Subcutaneous preadipocyte (primary cell): ENCODE results near the gene KLF7. TPM values are rescaled to one million over a fixed set of nuclear protein-coding genes. Genes with fewer than 3 reads are reported as not detected.
A peak's percentile ranks its signal among the peaks of the same experiment; 100 is the strongest.

Source experiments
- small RNA-seq: library from RNA; depleted of rRNA; stranded (forward); fragments of <200 nt; gene quantifications from one replicate; pipeline ENCODE3, GENCODE V24; 2012
- total RNA-seq: library from RNA; depleted of rRNA; stranded (reverse); fragments of >200 nt; gene quantifications from 2 replicates; pipeline ENCODE4 v1.2.3, GENCODE V29; 2012

Gene KLF7
- total RNA-seq: 16.2 and 19.7 TPM in 2 replicates

DNA sequence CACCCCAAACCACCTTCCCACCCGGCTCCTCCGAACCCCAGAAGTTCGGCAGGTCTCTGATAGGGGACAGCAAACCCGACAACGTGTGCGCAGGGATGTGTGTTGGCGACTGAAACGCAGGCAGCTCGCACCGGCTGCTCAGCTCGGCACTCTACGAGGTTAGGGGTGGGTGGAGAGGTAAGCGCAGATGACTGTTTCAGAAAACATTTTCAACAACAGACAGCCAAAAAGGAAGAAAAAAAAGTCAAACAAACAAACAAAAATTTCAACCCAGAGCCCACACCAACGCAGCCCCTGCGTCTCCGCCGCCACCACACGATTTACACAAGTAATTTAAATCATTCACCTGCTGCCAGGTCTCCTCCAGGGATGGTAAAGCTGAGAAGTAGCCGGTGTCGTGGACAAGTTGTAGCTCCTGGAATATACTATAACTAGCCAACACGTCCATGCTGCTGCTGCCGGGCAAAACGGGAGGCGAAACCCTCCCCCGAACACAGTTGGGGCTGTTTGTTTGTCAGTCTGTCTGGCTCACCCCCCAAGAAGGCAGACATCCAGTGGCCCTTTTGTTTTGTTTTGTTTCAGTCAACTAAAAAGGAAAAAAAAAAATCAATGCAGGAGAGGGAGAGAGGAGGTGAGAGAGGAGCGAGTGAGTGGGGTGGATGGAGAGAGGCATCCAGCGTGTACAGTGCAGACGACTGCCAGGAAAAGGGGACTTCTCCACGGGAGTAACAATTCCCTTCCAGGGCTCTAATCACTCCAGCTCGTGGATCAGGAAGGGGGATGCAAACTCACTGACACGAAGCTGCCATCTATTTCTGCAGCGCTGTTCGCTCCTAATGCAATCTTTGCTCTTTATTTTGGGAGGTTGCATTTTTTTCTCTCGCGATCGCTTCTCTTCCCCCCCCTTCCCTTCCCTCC lies at the start of gene KLF7:
Gene KLF7, minus strand, starts transcription at position 828 of the 918 bp plus-strand sequence. Its CDS starts 380 bp downstream, at position 448.

Small RNA genes within 50 kb of the gene (small RNA-seq; reads per million reads assigned to genes)
- gene MIR2355: 5.1 reads per million, percentile 92 among the genes with 10 or more reads in this experiment
- gene MIR7845: not detected

Other genes with a start within 250 kb of the KLF7 start
- under 0.01 and 0.20 TPM in 2 replicates for gene CPO, start 226.4 kb downstream of the KLF7 start, total RNA-seq